CD14-positive monocyte (primary cell): Measurements from ENCODE around the gene SERTAD2. TPM values are rescaled to one million over a fixed set of nuclear protein-coding genes. Genes with fewer than 3 reads are reported as not detected.

Experiments
- DNase-seq, 3 donors: peaks; one replicate each; pipeline ENCODE4 v3.0.0-alpha.2; 2011 to 2022
- H2AFZ ChIP-seq: 2 replicates; pipeline ENCODE4 v1.6.0; 2012; ENCODE audit warnings: mild to moderate bottlenecking, low read depth, low read length, inconsistent platforms; ENCODE audit not compliant: insufficient read depth, poor library complexity, severe bottlenecking
- H3K27ac ChIP-seq, 2 donors: 1 replicate in 1 of 2; 2 replicates in 1 of 2; pipeline ENCODE4 v1.5.1; 2012 to 2013; ENCODE audit warnings: low read length in 2 of 2, control low read depth in 1 of 2, inconsistent platforms in 1 of 2, low read depth in 1 of 2, mild to moderate bottlenecking in 1 of 2
- H3K27me3 ChIP-seq, 2 donors: one replicate each; pipeline versions ENCODE4 v1.6.0 to v1.6.1; 2011 to 2013; ENCODE audit warnings: low read length in 2 of 2; ENCODE audit not compliant: control insufficient read depth in 2 of 2, insufficient read depth in 2 of 2
- H3K36me3 ChIP-seq, 2 donors: replicated peaks in 1 of 2; 1 replicate in 1 of 2; 2 replicates in 1 of 2; pipeline versions ENCODE4 v1.5.1 to v1.6.1; 2012 to 2013; ENCODE audit warnings: low read length in 2 of 2, control low read depth in 1 of 2, inconsistent platforms in 1 of 2, mild to moderate bottlenecking in 1 of 2; ENCODE audit not compliant: insufficient read depth in 2 of 2, control insufficient read depth in 1 of 2
- H3K4me1 ChIP-seq, 2 donors: 1 replicate in 1 of 2; 2 replicates in 1 of 2; pipeline versions ENCODE4 v1.5.1 to v1.6.1; 2012 to 2013; ENCODE audit warnings: low read length in 2 of 2, control low read depth in 1 of 2, inconsistent platforms in 1 of 2, mild to moderate bottlenecking in 1 of 2, moderate library complexity in 1 of 2; ENCODE audit not compliant: insufficient read depth in 2 of 2, control insufficient read depth in 1 of 2
- H3K4me2 ChIP-seq: replicated peaks from 2 replicates; pipeline ENCODE3; 2012; ENCODE audit warnings: low read length, moderate library complexity, mild to moderate bottlenecking; ENCODE audit not compliant: poor library complexity, severe bottlenecking; ENCODE audit errors: extremely low read depth
- H3K4me3 ChIP-seq, 3 experiments: fragments of 200-600 bp in 1 of 3; sonication (generic) in 1 of 3; replicated peaks in 1 of 3; 1 replicate in 2 of 3; 2 replicates in 1 of 3; pipeline ENCODE4 v1.5.1; 2011 to 2013; ENCODE audit warnings: low read length in 3 of 3, mild to moderate bottlenecking in 3 of 3, control low read depth in 2 of 3, low read depth in 2 of 3, inconsistent platforms in 1 of 3, moderate library complexity in 1 of 3
- H3K79me2 ChIP-seq: 2 replicates; pipeline ENCODE4 v1.6.0; 2012; ENCODE audit warnings: mild to moderate bottlenecking, control low read depth, inconsistent platforms, low read length, moderate library complexity; ENCODE audit not compliant: insufficient read depth
- H3K9ac ChIP-seq: 2 replicates; pipeline ENCODE4 v1.6.0; 2017; ENCODE audit warnings: low read length, mild to moderate bottlenecking; ENCODE audit not compliant: insufficient read depth, poor library complexity, severe bottlenecking
- H3K9me3 ChIP-seq, 2 donors: replicated peaks in 1 of 2; 1 replicate in 1 of 2; 2 replicates in 1 of 2; pipeline versions ENCODE4 v1.5.1 to v1.6.1; 2012 to 2013; ENCODE audit warnings: low read length in 2 of 2, control low read depth in 1 of 2; ENCODE audit not compliant: control insufficient read depth in 1 of 2, insufficient read depth in 1 of 2
- H4K20me1 ChIP-seq: 2 replicates; pipeline ENCODE4 v1.6.0; 2012; ENCODE audit warnings: mild to moderate bottlenecking, low read length, control low read depth, moderate library complexity; ENCODE audit not compliant: insufficient read depth
- H3K27ac Mint-ChIP-seq, 7 donors: one replicate each; pipeline ENCODE4 v1.8.0; 2020; ENCODE audit warnings: mild to moderate bottlenecking in 7 of 7, mixed read lengths in 7 of 7, moderate library complexity in 6 of 7, inconsistent platforms in 2 of 7
- H3K27me3 Mint-ChIP-seq, 3 donors: one replicate each; pipeline ENCODE4 v1.8.0; 2021 to 2022; ENCODE audit warnings: low read depth in 3 of 3, mild to moderate bottlenecking in 3 of 3, mixed read lengths in 3 of 3, moderate library complexity in 3 of 3, inconsistent platforms in 1 of 3
- H3K36me3 Mint-ChIP-seq, 2 donors: one replicate each; pipeline ENCODE4 v1.8.0; 2020; ENCODE audit warnings: mixed read lengths in 2 of 2, inconsistent platforms in 1 of 2, mild to moderate bottlenecking in 1 of 2
- H3K4me1 Mint-ChIP-seq: one replicate; pipeline ENCODE4 v1.8.0; 2020; ENCODE audit warnings: mild to moderate bottlenecking, mixed read lengths
- H3K4me3 Mint-ChIP-seq, 2 donors: one replicate each; pipeline ENCODE4 v1.8.0; 2020; ENCODE audit warnings: mild to moderate bottlenecking in 2 of 2, mixed read lengths in 2 of 2, moderate library complexity in 1 of 2
- H3K9me3 Mint-ChIP-seq, 7 donors: one replicate each; pipeline ENCODE4 v1.8.0; 2020 to 2022; ENCODE audit warnings: mixed read lengths in 7 of 7, mild to moderate bottlenecking in 6 of 7, moderate library complexity in 6 of 7, inconsistent platforms in 2 of 7
- CTCF ChIP-seq: fragments of 200-600 bp; IDR thresholded peaks from one replicate; pipeline ENCODE4 v1.8.0; 2022; ENCODE audit warnings: antibody characterized with exemption, mild to moderate bottlenecking
- WGBS: methylation state at CpG from one replicate; pipeline ENCODE4 v1.1.5; 2013; ENCODE audit warnings: missing lambda C conversion rate; ENCODE audit not compliant: insufficient coverage; 5-methylcytosine and 5-hydroxymethylcytosine counted together
- intact Hi-C, 2 donors: fragments of 100-400 bp; cut with micrococcal nuclease; formaldehyde crosslinking; loops; one replicate each; pipeline versions ENCODE4 v1.15.0 to v1.15.1; 2023
- polyA plus RNA-seq, 3 donors: library from polyadenylated mRNA; depleted of rRNA in 1 of 3; unstranded in 2 of 3; stranded (reverse) in 1 of 3; fragments of 300-500 nt in 2 of 3; fragments of >200 nt in 1 of 3; fragmentation: Illumina TruSeq in 2 of 3; gene quantifications; 1 replicate in 2 of 3; 2 replicates in 1 of 3; pipeline ENCODE4 v1.2.3, GENCODE V29; 2012 to 2021

SERTAD2 gene
- polyA plus RNA-seq, 3 donors = 8.5 to 68.7 (median 8.8) TPM

DNA sequence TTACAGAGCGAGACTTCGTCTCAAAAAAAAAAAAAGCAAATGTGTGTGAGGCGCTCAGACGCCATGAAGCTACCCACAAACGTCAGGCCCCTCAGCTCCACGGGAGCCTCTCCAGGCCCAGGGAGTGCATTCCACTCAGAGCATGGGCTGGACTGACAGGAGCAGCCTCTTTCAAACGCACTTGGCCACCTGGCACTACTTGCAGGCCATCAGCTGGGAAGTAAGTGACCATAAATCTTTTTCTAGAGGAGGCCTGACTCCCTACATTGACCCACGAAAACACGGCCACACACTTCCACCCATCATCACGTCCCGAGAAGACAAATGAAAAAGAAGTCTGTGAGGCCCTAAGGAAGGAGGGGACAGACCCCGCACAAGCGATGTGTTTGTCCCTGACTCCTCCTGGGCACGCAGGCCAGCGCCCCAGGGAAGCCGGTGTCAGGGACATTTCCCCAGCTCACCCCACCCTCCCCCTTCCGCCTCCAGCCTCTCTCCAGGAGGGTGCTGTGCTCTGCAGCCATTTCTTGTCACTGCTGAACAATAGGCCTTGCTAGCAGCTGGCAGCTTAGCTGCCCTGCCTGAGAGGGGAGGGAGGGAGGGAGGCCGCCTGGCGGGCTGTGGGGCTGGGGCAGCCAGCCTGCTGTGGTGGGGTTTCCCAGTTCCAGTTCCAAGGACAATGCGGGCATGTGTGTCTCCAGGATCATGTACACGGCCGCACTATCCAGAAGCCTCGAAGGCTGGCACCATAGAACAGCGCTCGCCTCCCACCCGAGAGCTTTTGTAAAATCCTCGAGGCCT, 26.6 kb downstream of the SERTAD2 start:
- 86% methylated on average over 14 of the region's 27 CpGs for WGBS
- Histone ChIP-seq H4K20me1 (peaks cover 23% of the 10 kb centered on the region), H3K4me2 (no peak overlapping the region), H2AFZ (no peak overlapping the region), H3K4me3 (no peak overlapping the region), H3K79me2 (peaks cover under 1% of the 10 kb centered on the region), H3K4me1 (no peaks in the 10 kb centered on the region), H3K9ac (no peak overlapping the region), H3K27me3 (no peaks in the 10 kb centered on the region), H3K27ac (no peak overlapping the region), H3K9me3 (no peaks in the 10 kb centered on the region), H3K36me3 (peaks cover 6 to 20% of the 10 kb centered on the region in 2 donors)
- H3K9me3 Mint-ChIP-seq = no peaks in the 10 kb centered on the region
- peaks cover 11% of the 10 kb centered on the region for H3K4me1 Mint-ChIP-seq
- peaks cover 0 to 6% (median 3%) of the 10 kb centered on the region in 3 donors for H3K27me3 Mint-ChIP-seq
- intact Hi-C loops = no loop called here
- peaks cover 11 to 19% of the 10 kb centered on the region in 2 donors for H3K36me3 Mint-ChIP-seq
- no peak overlapping the region for H3K4me3 Mint-ChIP-seq
- H3K27ac Mint-ChIP-seq = peak overlapping the region in 1 of 7 donors; percentile 40
- DNase-seq = no peak
- TF ChIP-seq CTCF = no peak

DNA sequence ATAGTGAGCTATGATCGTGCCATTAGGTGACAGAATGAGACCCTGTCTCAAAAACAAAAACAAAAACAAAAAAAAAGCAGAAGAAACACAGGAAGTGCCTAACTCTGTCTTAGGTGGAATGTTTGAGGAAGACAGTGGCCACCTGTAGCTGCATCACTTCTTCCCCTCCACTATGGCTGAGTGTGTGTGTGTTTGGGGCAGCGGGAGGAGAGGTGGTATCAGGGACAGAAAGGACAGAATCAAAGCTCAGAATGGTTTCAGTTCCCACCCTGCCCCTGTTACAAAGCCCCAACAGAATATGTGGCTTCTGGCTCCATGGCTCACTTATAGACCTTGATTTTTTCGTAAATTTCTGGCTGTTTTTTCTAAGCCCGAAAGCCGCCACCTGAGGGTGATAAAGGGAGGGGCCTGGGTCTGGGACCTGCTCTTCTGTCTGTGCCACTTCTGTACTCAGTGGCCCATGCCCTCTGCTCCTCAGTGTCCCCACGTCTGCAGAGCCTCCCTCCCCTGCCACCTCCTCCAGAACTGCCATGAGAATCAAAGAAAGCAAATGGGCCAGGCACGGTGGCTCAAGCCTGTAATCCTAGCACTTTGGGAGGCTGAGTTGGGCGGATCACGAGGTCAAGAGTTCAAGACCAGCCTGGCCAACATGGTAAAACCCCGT, 27.4 kb downstream of the SERTAD2 start:
- Histone ChIP-seq H3K9ac (no peak overlapping the region), H3K27me3 (no peaks in the 10 kb centered on the region), H3K27ac (no peak overlapping the region), H2AFZ (no peak overlapping the region), H3K79me2 (no peaks in the 10 kb centered on the region), H3K9me3 (no peaks in the 10 kb centered on the region), H3K4me3 (no peak overlapping the region), H3K4me2 (no peak overlapping the region), H3K4me1 (no peaks in the 10 kb centered on the region), H4K20me1 (peaks cover 14% of the 10 kb centered on the region), H3K36me3 (peaks cover 4 to 11% of the 10 kb centered on the region in 2 donors)
- peaks cover 0 to 6% (median 3%) of the 10 kb centered on the region in 3 donors for H3K27me3 Mint-ChIP-seq
- H3K27ac Mint-ChIP-seq = peak overlapping the region in 3 of 7 donors; percentile 36 to 51 (median 40)
- TF ChIP-seq CTCF = no peak
- no peaks in the 10 kb centered on the region for H3K9me3 Mint-ChIP-seq
- intact Hi-C loops = no loop called here
- H3K4me1 Mint-ChIP-seq = peaks cover 11% of the 10 kb centered on the region
- H3K4me3 Mint-ChIP-seq = no peak overlapping the region
- 92% methylated on average over 4 of the region's 10 CpGs for WGBS
- DNase-seq = no peak
- peaks cover 11 to 14% of the 10 kb centered on the region in 2 donors for H3K36me3 Mint-ChIP-seq
